Frontal cortex (tissue), 4 donors: ENCODE results near the gene CDT1. TPM values are rescaled to one million over a fixed set of nuclear protein-coding genes. Genes with fewer than 3 reads are reported as not detected.

Experiments
- DNase-seq, 2 donors: peaks; one replicate each; pipeline ENCODE4 v3.0.0; 2012; ENCODE audit warnings: low spot score in 2 of 2
- FAIRE-seq: peaks from 2 replicates; lab custom pipeline; 2012; peaks lifted over from hg19 to GRCh38; lab: Jason Lieb, UNC
- total RNA-seq: library from RNA; depleted of rRNA; stranded (reverse); fragments of >200 nt; gene quantifications from one replicate; pipeline ENCODE4 v1.2.3, GENCODE V29; 2014
- donor health status: control.
- donor health status: control.
- donor health status: control.

CDT1 gene
- total RNA-seq, 1 donor from 2014 or later = 1.2 TPM

DNA sequence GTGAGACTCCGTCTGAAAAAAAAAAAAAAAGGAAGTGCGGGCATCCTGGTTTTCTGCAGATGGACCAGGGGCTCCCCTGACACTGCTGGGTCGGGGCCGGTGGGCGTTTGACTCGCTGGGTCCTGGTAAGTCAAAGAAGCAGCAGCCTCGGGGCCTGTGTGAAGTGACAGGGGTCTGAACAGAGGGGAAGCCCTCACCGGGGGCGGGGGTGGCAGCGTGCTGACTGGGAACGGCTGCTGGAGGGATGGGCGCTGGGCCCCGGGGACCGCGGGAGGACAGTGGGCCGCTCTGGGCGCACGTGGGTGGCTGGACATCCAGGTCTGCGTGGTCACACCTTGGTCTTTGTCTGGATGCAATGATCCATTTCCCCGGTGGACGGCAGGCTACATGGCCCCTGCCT is 45.0 kb downstream of the CDT1 start:
- FAIRE-seq (no peak), DNase-seq (no peak)

- DNase-seq (no peak), FAIRE-seq (no peak)
These were observed 47.1 kb downstream of the CDT1 start for GRCh38 chr16:88850531-88851199.

DNA sequence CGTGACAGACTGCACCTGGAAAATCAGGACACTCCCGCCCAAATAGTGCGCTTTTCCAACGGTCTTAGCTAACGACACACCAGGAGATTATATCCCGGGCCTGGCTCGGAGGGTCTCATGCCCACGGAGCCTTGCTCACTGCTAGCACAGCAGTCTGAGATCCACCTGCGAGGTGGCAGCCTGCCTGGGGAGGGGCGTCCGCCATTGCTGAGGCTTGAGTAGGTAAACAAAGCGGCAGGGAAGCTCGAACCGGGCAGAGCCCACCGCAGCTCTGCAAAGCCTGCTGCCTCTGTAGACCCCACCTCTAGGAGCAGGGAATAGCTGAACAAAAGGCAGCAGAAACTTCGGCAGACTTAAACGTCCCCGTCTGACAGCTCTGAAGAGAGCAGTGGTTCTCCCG is 48.0 kb downstream of the CDT1 start:
- DNase-seq (no peak), FAIRE-seq (no peak)

- FAIRE-seq (no peak), DNase-seq (no peak)
These were observed 49.8 kb downstream of the CDT1 start for GRCh38 chr16:88853325-88853941.

DNA sequence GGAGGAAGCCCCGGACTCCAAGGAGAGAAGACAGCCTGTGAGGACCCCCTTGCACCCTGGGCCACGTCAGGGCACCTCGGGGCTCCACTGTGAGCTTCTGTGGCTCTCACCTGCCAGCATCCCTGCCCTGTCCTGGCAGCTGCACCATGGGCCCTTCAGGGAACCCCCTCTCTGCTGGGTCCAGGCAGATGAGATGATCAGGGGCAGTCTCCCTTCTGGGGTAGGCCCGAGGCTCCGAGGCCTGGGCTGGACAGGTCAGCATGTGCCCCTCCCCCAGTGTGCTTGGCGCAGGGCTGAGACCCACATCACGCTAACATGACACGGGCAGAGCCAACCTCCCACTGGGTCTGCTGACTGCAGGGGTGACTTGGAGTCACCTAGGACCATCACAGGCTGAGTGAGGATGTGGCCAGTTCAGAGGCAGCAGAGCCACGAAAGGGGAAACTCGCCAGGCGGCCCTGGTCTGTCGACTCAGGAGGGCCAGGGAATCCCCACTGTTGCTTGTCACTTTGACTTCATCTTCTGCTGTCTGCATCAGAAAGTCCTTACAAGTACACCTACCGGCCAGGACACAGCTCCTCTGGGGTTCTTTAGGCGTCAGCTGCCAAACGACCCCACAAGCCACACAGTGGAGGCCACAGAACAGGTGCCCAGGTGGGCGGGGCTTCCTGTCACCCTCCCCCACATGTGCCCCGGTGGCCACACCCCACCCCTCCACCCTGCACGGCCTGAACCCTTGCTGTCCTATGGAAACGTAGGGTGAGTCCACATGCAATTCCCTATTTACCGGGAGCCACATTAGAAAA is 50.9 kb downstream of the CDT1 start:
- DNase-seq = no peak
- no peak for FAIRE-seq

DNA sequence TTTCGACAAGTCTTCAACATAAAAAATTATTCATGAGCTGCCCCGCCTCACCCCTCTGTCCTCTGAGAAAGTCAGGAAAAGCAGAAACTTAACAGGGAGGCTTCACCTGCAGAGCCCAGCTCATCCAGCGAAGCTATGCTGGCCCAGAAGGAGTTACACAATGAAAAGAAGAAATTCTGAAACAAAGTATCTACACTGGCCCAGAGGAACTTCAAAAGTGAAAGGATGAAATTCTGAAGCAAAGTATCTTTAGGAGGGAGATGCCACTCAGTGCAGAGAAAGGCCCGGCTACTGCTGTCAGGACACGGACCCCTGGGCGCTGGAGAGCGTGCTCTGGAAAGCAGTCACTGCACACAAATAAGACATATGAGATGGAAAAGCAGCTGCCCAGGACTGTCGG is 51.6 kb downstream of the CDT1 start:
- no peak for FAIRE-seq
- DNase-seq = no peak

- FAIRE-seq = no peak
- no peak for DNase-seq
These were observed 52.1 kb downstream of the CDT1 start for GRCh38 chr16:88855736-88856121.

DNA sequence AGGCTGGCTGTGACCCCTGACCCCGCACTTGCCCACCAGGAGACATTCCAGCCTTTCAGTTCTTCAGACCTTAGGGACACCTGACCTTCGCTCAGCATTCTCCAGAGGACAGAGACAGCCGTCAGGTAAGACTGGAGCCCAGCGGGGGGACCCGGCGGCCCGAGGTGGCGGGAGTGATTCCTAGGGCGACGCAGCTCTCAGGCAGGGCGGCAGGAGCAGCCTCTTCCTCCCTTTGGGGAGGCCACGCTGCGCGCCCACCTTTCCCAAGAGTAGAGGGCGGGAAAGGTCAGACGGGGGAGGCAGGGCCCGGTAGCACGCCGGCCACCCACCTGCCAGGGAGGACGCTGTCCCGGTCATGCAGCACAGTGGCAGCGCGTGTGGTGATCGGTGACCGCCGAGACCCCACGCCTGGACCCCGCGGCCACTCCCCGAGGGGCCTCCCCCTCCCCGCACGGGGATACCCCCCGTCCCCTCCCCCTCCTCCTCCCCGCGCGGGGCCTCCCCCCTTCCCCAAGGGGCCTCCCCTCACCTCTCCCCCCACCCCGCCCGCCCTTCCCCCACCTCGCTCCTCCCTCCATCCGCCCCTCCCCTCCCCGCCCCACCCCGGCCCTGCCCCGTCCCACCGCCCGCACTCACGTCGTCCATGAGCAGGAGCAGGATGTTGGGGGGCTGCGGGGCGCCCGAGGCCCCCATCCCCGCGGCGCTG is 52.7 kb downstream of the CDT1 start:
- FAIRE-seq = no peak
- DNase-seq = no peak

GRCh38 chr16:88856828-88857727 is 53.5 kb downstream of the CDT1 start, which contains the start of the genes GALNS and TRAPPC2L:
Gene GALNS, minus strand, starts transcription at chr16:88856947. Its CDS starts 70 bp downstream, at chr16:88856877.
Gene TRAPPC2L, plus strand, starts transcription at chr16:88857127. Its CDS starts 24 bp downstream, at chr16:88857151.
- peak; percentile 100 for DNase-seq
- FAIRE-seq = no peak

- DNase-seq (peak; percentile 79 to 84), FAIRE-seq (no peak)
These were observed 54.2 kb downstream of the CDT1 start for GRCh38 chr16:88857728-88858339.

Other genes with a start within 250 kb of the CDT1 start
- 13.9 TPM for gene ZC3H18, start 233.4 kb upstream of the CDT1 start, total RNA-seq
- not detected for gene IL17C, start 165.2 kb upstream of the CDT1 start, total RNA-seq
- gene CYBA, start 152.7 kb upstream of the CDT1 start, total RNA-seq = 24.9 TPM
- gene MVD, start 140.7 kb upstream of the CDT1 start, total RNA-seq = 66.0 TPM
- gene SNAI3, start 117.3 kb upstream of the CDT1 start, total RNA-seq = not detected
- 10.2 TPM for gene RNF166, start 97.4 kb upstream of the CDT1 start, total RNA-seq
- gene CTU2, start 97.3 kb upstream of the CDT1 start, total RNA-seq = 15.1 TPM
- 4.1 TPM for gene PIEZO1, start 18.6 kb upstream of the CDT1 start, total RNA-seq
- 15.9 TPM for gene APRT, start 8.1 kb downstream of the CDT1 start, total RNA-seq
- gene GALNS, start 53.2 kb downstream of the CDT1 start, total RNA-seq = 5.7 TPM
- gene TRAPPC2L, start 53.3 kb downstream of the CDT1 start, total RNA-seq = 26.5 TPM
- not detected for gene PABPN1L, start 62.9 kb downstream of the CDT1 start, total RNA-seq
- 0.82 TPM for gene CBFA2T3, start 173.4 kb downstream of the CDT1 start, total RNA-seq